ENCODE measurements around the gene MBOAT1. TPM values are rescaled to one million over a fixed set of nuclear protein-coding genes. Genes with fewer than 3 reads are reported as not detected.

Gene MBOAT1
- total and polyA plus RNA-seq, 4 experiments from 2014 or later = 0.49 to 24.6 (median 12.5) TPM

GRCh38 chr6:20069021-20069522, 143.2 kb downstream of the MBOAT1 start:
- H3K27me3 Mint-ChIP-seq = peaks cover 0 to 4% of the 10 kb centered on the region in 2 donors
- H3K27ac Mint-ChIP-seq = no peak overlapping the region
- Histone ChIP-seq H3K36me3 (ENCODE audit: insufficient read depth, low read length) (no peaks in the 10 kb centered on the region), H3K9me3 (ENCODE audit: control insufficient read depth in 1 of 2, low read length in 2 of 2) (no peaks in the 10 kb centered on the region), H3K4me1 (ENCODE audit: insufficient read depth, low read length) (no peaks in the 10 kb centered on the region), H3K4me3 (ENCODE audit: low read length in 2 of 2) (no peak overlapping the region), H3K27me3 (ENCODE audit: insufficient read depth, low read length) (no peaks in the 10 kb centered on the region), H3K27ac (ENCODE audit: low read depth, low read length) (no peak overlapping the region)
- H3K36me3 Mint-ChIP-seq = peaks cover 0 to 28% of the 10 kb centered on the region in 2 donors
- no peaks in the 10 kb centered on the region for H3K4me1 Mint-ChIP-seq
- peaks cover 0 to 12% (median 4%) of the 10 kb centered on the region in 8 donors for H3K9me3 Mint-ChIP-seq
- intact Hi-C loops (cut with micrococcal nuclease) = no loop called here
- ChIA-PET CTCF (ENCODE audit: partially characterized antibody) (no interaction called here), POLR2A (ENCODE audit: partially characterized antibody) (no interaction called here)
- H3K4me3 Mint-ChIP-seq = no peak overlapping the region
- no peak for DNase-seq

DNA sequence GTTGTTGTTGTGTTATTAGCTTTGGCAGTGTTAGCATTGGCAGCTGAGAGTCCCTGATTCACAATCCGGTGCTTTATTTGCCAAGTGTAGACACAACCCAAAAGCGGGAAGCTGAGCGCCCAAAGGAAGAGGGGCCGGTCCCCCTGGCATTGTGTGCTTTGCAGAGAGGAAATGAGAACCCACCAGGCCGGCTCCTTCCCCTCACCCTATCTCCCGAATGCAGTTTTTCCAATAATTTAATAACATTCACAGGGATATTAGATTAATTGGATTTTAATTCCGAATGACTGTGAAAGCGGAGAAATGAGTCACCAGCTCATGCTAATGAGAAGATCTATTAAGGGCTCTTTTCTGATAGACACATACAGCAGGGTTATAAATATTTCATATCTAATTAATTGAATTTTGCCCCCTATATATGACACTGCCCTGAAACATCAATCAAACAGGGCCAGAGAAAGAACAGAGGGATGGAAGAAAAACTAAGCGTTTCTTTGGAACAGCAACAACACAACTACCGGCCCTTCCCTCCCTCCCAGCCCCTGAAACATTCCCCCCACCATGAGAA, 143.8 kb downstream of the MBOAT1 start:
- no peak overlapping the region for H3K27ac Mint-ChIP-seq
- no peak for DNase-seq
- Histone ChIP-seq H3K4me1 (ENCODE audit: insufficient read depth, low read length) (no peaks in the 10 kb centered on the region), H3K27me3 (ENCODE audit: insufficient read depth, low read length) (no peaks in the 10 kb centered on the region), H3K4me3 (ENCODE audit: low read length in 2 of 2) (no peak overlapping the region), H3K27ac (ENCODE audit: low read depth, low read length) (no peak overlapping the region), H3K36me3 (ENCODE audit: insufficient read depth, low read length) (no peaks in the 10 kb centered on the region), H3K9me3 (ENCODE audit: control insufficient read depth in 1 of 2, low read length in 2 of 2) (no peaks in the 10 kb centered on the region)
- H3K27me3 Mint-ChIP-seq = peaks cover 0 to 4% of the 10 kb centered on the region in 2 donors
- POLR2A ChIA-PET (ENCODE audit: partially characterized antibody) = no interaction called here
- CTCF ChIA-PET (ENCODE audit: partially characterized antibody) = no interaction called here
- H3K36me3 Mint-ChIP-seq = peaks cover 0 to 28% of the 10 kb centered on the region in 2 donors
- no peak overlapping the region for H3K4me3 Mint-ChIP-seq
- H3K4me1 Mint-ChIP-seq = no peaks in the 10 kb centered on the region
- intact Hi-C loops (cut with micrococcal nuclease) = no loop called here
- H3K9me3 Mint-ChIP-seq = peaks cover 0 to 12% (median 4%) of the 10 kb centered on the region in 8 donors

GRCh38 chr6:20061952-20062351, 150.3 kb downstream of the MBOAT1 start:
- CTCF ChIA-PET (ENCODE audit: partially characterized antibody) = no interaction called here
- POLR2A ChIA-PET (ENCODE audit: partially characterized antibody) = no interaction called here
- Mint-ChIP-seq H3K4me1 (peaks cover 0 to 8% (median 2%) of the 10 kb centered on the region in 4 donors), H3K36me3 (no peaks in the 10 kb centered on the region), H3K4me3 (no peak overlapping the region), H3K9me3 (peaks cover 0 to 5% (median 0%) of the 10 kb centered on the region in 8 donors), H3K27ac (no peak overlapping the region), H3K27me3 (peaks cover 0 to 2% of the 10 kb centered on the region in 2 donors)
- H3K36me3 ChIP-seq (ENCODE audit: insufficient read depth, low read length) = no peaks in the 10 kb centered on the region
- no peak for DNase-seq
- H3K9me3 ChIP-seq (ENCODE audit: control insufficient read depth in 1 of 2, low read length in 2 of 2) = no peaks in the 10 kb centered on the region
- no peaks in the 10 kb centered on the region for H3K27me3 ChIP-seq (ENCODE audit: insufficient read depth, low read length)
- H3K27ac ChIP-seq (ENCODE audit: low read depth, low read length) = no peak overlapping the region
- intact Hi-C loops (cut with micrococcal nuclease) = no loop called here
- no peak overlapping the region for H3K4me3 ChIP-seq (ENCODE audit: low read length in 2 of 2)
- peaks cover 5% of the 10 kb centered on the region for H3K4me1 ChIP-seq (ENCODE audit: insufficient read depth, low read length)

GRCh38 chr6:20060252-20060651, 152.0 kb downstream of the MBOAT1 start:
- no peak overlapping the region for H3K4me3 Mint-ChIP-seq
- no peak overlapping the region for H3K27ac ChIP-seq (ENCODE audit: low read depth, low read length)
- H3K9me3 Mint-ChIP-seq = peaks cover 0 to 4% (median 0%) of the 10 kb centered on the region in 8 donors
- peaks cover 0 to 8% (median 2%) of the 10 kb centered on the region in 4 donors for H3K4me1 Mint-ChIP-seq
- intact Hi-C loops (cut with micrococcal nuclease) = no loop called here
- CTCF ChIA-PET (ENCODE audit: partially characterized antibody) = no interaction called here
- H3K9me3 ChIP-seq (ENCODE audit: control insufficient read depth in 1 of 2, low read length in 2 of 2) = no peaks in the 10 kb centered on the region
- POLR2A ChIA-PET (ENCODE audit: partially characterized antibody) = no interaction called here
- DNase-seq = no peak
- H3K27me3 ChIP-seq (ENCODE audit: insufficient read depth, low read length) = no peaks in the 10 kb centered on the region
- peaks cover 0 to 1% of the 10 kb centered on the region in 2 donors for H3K27me3 Mint-ChIP-seq
- peaks cover 5% of the 10 kb centered on the region for H3K4me1 ChIP-seq (ENCODE audit: insufficient read depth, low read length)
- H3K36me3 Mint-ChIP-seq = no peaks in the 10 kb centered on the region
- H3K27ac Mint-ChIP-seq = no peak overlapping the region
- no peaks in the 10 kb centered on the region for H3K36me3 ChIP-seq (ENCODE audit: insufficient read depth, low read length)
- no peak overlapping the region for H3K4me3 ChIP-seq (ENCODE audit: low read length in 2 of 2)

- intact Hi-C loops (cut with micrococcal nuclease) = no loop called here
- Mint-ChIP-seq H3K27ac (no peak overlapping the region), H3K27me3 (peaks cover 0 to 1% of the 10 kb centered on the region in 2 donors), H3K9me3 (peaks cover 0 to 4% (median 0%) of the 10 kb centered on the region in 8 donors), H3K4me3 (no peak overlapping the region), H3K36me3 (no peaks in the 10 kb centered on the region), H3K4me1 (peaks cover 0 to 8% (median 2%) of the 10 kb centered on the region in 4 donors)
- ChIA-PET CTCF (ENCODE audit: partially characterized antibody) (no interaction called here), POLR2A (ENCODE audit: partially characterized antibody) (no interaction called here)
- Histone ChIP-seq H3K4me3 (ENCODE audit: low read length in 2 of 2) (no peak overlapping the region), H3K4me1 (ENCODE audit: insufficient read depth, low read length) (peaks cover 5% of the 10 kb centered on the region), H3K9me3 (ENCODE audit: control insufficient read depth in 1 of 2, low read length in 2 of 2) (no peaks in the 10 kb centered on the region), H3K27me3 (ENCODE audit: insufficient read depth, low read length) (no peaks in the 10 kb centered on the region), H3K27ac (ENCODE audit: low read depth, low read length) (no peak overlapping the region), H3K36me3 (ENCODE audit: insufficient read depth, low read length) (no peaks in the 10 kb centered on the region)
- DNase-seq = no peak
Measured at GRCh38 chr6:20058912-20059311, 153.4 kb downstream of the MBOAT1 start.

DNA sequence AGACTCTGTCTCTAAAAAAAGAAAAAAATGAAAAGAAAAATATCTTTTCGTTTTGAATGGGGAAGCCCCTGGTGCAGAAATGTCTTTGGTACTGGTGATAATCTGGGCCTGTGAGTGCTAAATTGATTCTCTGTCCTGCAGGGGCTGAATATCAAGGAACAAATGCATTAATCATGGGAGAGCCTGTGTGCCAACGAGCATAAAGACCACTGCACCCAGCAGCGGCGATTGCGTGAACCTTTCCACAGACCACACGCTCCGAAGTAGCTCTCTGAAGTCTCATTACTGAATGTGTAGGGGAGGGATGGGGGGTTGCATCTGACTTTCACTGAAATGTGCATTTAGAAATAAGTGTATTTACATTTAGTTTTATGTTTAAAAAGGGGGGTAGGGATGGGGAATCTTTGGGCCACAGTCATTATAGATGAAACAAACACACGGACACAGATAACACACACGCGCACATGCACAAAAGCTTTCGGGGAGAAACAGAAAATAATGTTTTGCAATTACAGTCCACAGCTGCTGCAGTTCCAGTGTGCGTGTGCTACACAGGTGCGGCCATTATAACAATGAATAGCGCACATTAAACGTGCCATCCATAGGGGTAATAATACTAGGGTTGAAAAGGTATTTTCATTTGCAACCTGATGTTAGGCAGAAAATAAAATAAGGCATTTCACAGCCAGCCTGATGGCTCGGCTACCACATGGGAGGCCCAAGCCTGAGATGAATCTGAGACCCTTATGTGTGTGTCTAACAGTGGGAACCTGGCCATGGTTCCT, 154.0 kb downstream of the MBOAT1 start:
- Mint-ChIP-seq H3K27me3 (peaks cover 0 to 1% of the 10 kb centered on the region in 2 donors), H3K27ac (no peak overlapping the region), H3K36me3 (no peaks in the 10 kb centered on the region), H3K4me1 (peaks cover 0 to 8% (median 2%) of the 10 kb centered on the region in 4 donors), H3K4me3 (no peak overlapping the region), H3K9me3 (peaks cover 0 to 4% (median 0%) of the 10 kb centered on the region in 8 donors)
- intact Hi-C loops (cut with micrococcal nuclease) = no loop called here
- CTCF ChIA-PET (ENCODE audit: partially characterized antibody) = no interaction called here
- no peaks in the 10 kb centered on the region for H3K36me3 ChIP-seq (ENCODE audit: insufficient read depth, low read length)
- no peaks in the 10 kb centered on the region for H3K9me3 ChIP-seq (ENCODE audit: control insufficient read depth in 1 of 2, low read length in 2 of 2)
- H3K27ac ChIP-seq (ENCODE audit: low read depth, low read length) = no peak overlapping the region
- no peak overlapping the region for H3K4me3 ChIP-seq (ENCODE audit: low read length in 2 of 2)
- no peaks in the 10 kb centered on the region for H3K27me3 ChIP-seq (ENCODE audit: insufficient read depth, low read length)
- no peak for DNase-seq
- peaks cover 5% of the 10 kb centered on the region for H3K4me1 ChIP-seq (ENCODE audit: insufficient read depth, low read length)
- POLR2A ChIA-PET (ENCODE audit: partially characterized antibody) = no interaction called here

DNA sequence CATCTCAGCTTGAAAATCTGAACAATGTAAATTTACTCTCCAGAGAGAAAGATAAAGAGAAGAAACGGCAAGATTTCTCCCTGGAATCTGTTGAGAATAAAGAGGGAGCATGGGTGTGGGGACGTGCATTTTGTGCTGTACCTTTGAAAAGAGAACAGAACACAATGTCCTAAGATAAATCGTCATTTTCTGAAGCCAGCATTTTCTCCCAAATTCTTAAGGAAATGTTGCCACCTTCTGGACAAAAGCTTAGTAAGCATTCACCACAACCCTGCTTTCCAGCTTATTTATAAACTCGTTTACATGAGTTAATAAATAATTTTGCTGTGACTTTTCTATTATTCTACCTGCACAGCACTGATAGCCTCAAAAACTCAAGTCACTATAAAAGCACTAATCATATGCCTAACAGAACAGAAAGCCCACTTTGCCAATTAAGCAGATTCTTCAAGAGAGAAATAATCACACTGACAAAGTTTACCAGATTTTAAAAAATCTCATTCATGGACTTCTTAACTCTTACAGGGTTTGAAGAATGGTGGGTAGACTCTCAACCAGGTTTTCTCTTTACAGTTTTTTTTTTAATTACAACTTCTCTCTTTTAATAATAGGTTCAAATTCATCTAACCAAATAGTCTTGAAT, 155.8 kb downstream of the MBOAT1 start:
- no peaks in the 10 kb centered on the region for H3K9me3 ChIP-seq (ENCODE audit: control insufficient read depth in 1 of 2, low read length in 2 of 2)
- no peaks in the 10 kb centered on the region for H3K27me3 ChIP-seq (ENCODE audit: insufficient read depth, low read length)
- Mint-ChIP-seq H3K4me3 (no peak overlapping the region), H3K9me3 (peaks cover 0 to 4% (median 0%) of the 10 kb centered on the region in 8 donors), H3K36me3 (no peaks in the 10 kb centered on the region), H3K4me1 (no peaks in the 10 kb centered on the region), H3K27ac (no peak overlapping the region), H3K27me3 (no peaks in the 10 kb centered on the region)
- no peak for DNase-seq
- POLR2A ChIA-PET (ENCODE audit: partially characterized antibody) = no interaction called here
- H3K4me1 ChIP-seq (ENCODE audit: insufficient read depth, low read length) = no peaks in the 10 kb centered on the region
- H3K27ac ChIP-seq (ENCODE audit: low read depth, low read length) = no peak overlapping the region
- no peak overlapping the region for H3K4me3 ChIP-seq (ENCODE audit: low read length in 2 of 2)
- intact Hi-C loops (cut with micrococcal nuclease) = no loop called here
- no peaks in the 10 kb centered on the region for H3K36me3 ChIP-seq (ENCODE audit: insufficient read depth, low read length)
- CTCF ChIA-PET (ENCODE audit: partially characterized antibody) = interaction anchor here (0.6 to 1.0 kb wide), 2 partner anchors 902 to 1733 kb away, joined by 3 to 4 read pairs; no protein-coding TSS in a partner anchor

Measured in CD4-positive, alpha-beta memory T cell (primary cell).